Adrenal gland (tissue), 12 donors: ENCODE measurements around the gene EEF1AKMT3. TPM values are rescaled to one million over a fixed set of nuclear protein-coding genes. Genes with fewer than 3 reads are reported as not detected.

Experiments
- DNase-seq, 7 donors: peaks; one replicate each; pipeline ENCODE4 v3.0.0-alpha.2; 2019 to 2020
- H3K27ac ChIP-seq, 5 donors: fragments of 200-600 bp; sonication (generic) in 4 of 5; 1 replicate in 3 of 5; 2 replicates in 2 of 5; pipeline versions ENCODE4 v1.5.1 to v1.8.0; 2016 to 2020; ENCODE audit warnings: mild to moderate bottlenecking in 1 of 5
- H3K27me3 ChIP-seq: fragments of 200-600 bp; 2 replicates; pipeline ENCODE4 v1.8.0; 2021
- H3K36me3 ChIP-seq, 2 donors: fragments of 200-600 bp; replicated peaks in 1 of 2; 1 replicate in 1 of 2; 2 replicates in 1 of 2; pipeline versions ENCODE4 v1.5.1 to v1.8.0; 2018 to 2022
- H3K4me1 ChIP-seq, 2 donors: fragments of 200-600 bp; replicated peaks in 1 of 2; 1 replicate in 1 of 2; 2 replicates in 1 of 2; pipeline versions ENCODE4 v1.5.1 to v1.8.0; 2018 to 2021
- H3K4me3 ChIP-seq, 4 donors: fragments of 200-600 bp; sonication (generic) in 3 of 4; one replicate each; pipeline ENCODE4 v1.5.1; 2016 to 2018
- H3K9me3 ChIP-seq, 3 donors: fragments of 200-600 bp; sonication (generic) in 1 of 3; replicated peaks in 1 of 3; 1 replicate in 2 of 3; 2 replicates in 1 of 3; pipeline versions ENCODE4 v1.5.1 to v1.8.0; 2016 to 2021
- POLR2A ChIP-seq, 2 donors: fragments of 450-650 bp; IDR thresholded peaks; one replicate each; pipeline ENCODE4 v1.6.1; 2017; ENCODE audit warnings: antibody characterized with exemption in 2 of 2, mild to moderate bottlenecking in 2 of 2, moderate library complexity in 1 of 2
- WGBS, 4 donors: extraction: QIAGEN DNeasy Blood & Tissue Kit in 2 of 4; methylation state at CpG; one replicate each; pipeline versions ENCODE4 v1.1.5 to v1.1.7; 2013 to 2017; 5-methylcytosine and 5-hydroxymethylcytosine counted together
- intact Hi-C, 2 donors: fragments of 100-400 bp; cut with DNase I; formaldehyde crosslinking; loops; one replicate each; pipeline versions ENCODE4 v1.14.1 to v1.15.0; 2022 to 2023
- polyA plus RNA-seq, 3 donors: library from polyadenylated mRNA; stranded (reverse); fragments of 200-250 nt in 2 of 3; fragments of 350-450 nt in 1 of 3; fragmentation: Illumina TruSeq in 1 of 3; extraction: RNeasy Lipid Tissue Mini Kit (QIAGEN cat#74804) in 1 of 3; gene quantifications; one replicate each; pipeline ENCODE4 v1.2.3, GENCODE V29; 2013 to 2014
- total RNA-seq, 9 donors: library from RNA; depleted of rRNA in 4 of 9; stranded (reverse); fragments of >200 nt in 4 of 9; fragments of 120-200 nt in 1 of 9; fragmentation: NEBNext Ultra II Directional in 1 of 9; extraction: Animal tissue kit (Norgen Biotek cat#: 25700) in 1 of 9; gene quantifications; one replicate each; pipeline versions ENCODE4 v1.1.0 to v1.2.4, GENCODE V29; 2013 to 2023
- TF ChIP-seq, protein P1 (sequence below), 6 experiments: fragments of 450-650 bp in 4 of 6; fragments of 200-600 bp in 2 of 6; sonication (generic) in 1 of 6; IDR thresholded peaks; 1 replicate in 5 of 6; 2 replicates in 1 of 6; pipeline versions ENCODE4 v1.5.1 to v1.8.0; 2016 to 2021; ENCODE audit warnings: antibody characterized with exemption in 6 of 6, mild to moderate bottlenecking in 2 of 6, moderate library complexity in 1 of 6
- donor health status: healthy with polysubstance abuse.
- donor health status: Bipolar disorder and iron deficiency.
- donor health status: DM: yes; HTN: yes; CAD: no.
- donor health status: DM: no; HTN: no; CAD: no.
- donor health status: DM: no; HTN: no; CAD: no.
- donor health status: DM: yes; HTN: yes; CAD: no.

EEF1AKMT3 gene
- total and polyA plus RNA-seq, 12 donors: 2.4 to 35.9 (median 8.8) TPM

DNA sequence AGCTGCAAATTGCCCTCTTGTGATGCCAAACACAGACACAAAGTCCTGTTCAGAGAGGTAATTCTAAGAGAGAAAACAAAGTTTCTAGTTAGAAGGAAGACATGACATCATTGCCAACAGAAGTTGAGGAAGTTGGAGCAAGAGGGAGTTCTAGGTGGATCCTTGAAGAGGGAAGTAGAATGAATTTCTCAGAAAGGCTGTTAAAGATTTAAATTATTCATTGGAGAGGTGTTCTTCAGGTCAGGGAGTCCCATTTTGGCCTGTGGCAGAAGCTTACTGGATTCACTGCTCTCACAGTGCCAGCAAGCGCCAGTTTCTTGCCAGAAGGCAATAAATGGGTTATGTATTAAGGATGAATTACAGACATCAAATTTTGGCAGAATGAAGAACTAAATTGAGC lies 25.5 kb downstream of the EEF1AKMT3 start:
- WGBS, 4 donors: 95 to 100% (median 98%) methylated on average over 1 of the region's 1 CpG

DNA sequence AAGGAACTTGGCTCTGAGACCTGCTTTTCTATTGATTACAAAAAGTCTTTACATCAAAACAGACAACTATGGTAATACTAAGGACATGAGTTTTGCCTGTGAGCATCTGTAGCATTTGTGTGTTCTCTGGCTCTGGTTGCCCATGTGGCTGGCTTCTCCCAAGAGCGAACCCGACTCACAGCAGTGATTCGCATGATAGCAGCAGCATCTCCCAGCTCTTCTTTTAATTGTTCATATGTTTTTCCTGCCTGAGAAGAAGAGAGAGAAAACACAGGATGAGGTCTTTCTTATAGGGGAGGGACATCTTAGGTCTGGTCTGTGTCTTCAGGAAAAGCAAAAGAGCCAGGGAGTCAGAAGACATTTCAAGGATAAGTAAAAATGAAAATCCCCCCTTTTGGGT lies 28.6 kb downstream of the EEF1AKMT3 start:
- no peak for DNase-seq
- no peak overlapping the region for H3K4me3 ChIP-seq
- 88 to 97% (median 95%) methylated on average over 3 of the region's 3 CpGs for WGBS, 4 donors
- H3K27ac ChIP-seq: no peak overlapping the region
- H3K36me3 ChIP-seq: peaks cover 0 to 96% of the 10 kb centered on the region in 2 donors
- no peaks in the 10 kb centered on the region for H3K27me3 ChIP-seq
- intact Hi-C loops: no loop called here
- H3K4me1 ChIP-seq: no peaks in the 10 kb centered on the region
- H3K9me3 ChIP-seq: no peaks in the 10 kb centered on the region
- TF ChIP-seq POLR2A (IDR thresholded peaks at IDR 0.05): no peak
- TF ChIP-seq, protein P1, sequence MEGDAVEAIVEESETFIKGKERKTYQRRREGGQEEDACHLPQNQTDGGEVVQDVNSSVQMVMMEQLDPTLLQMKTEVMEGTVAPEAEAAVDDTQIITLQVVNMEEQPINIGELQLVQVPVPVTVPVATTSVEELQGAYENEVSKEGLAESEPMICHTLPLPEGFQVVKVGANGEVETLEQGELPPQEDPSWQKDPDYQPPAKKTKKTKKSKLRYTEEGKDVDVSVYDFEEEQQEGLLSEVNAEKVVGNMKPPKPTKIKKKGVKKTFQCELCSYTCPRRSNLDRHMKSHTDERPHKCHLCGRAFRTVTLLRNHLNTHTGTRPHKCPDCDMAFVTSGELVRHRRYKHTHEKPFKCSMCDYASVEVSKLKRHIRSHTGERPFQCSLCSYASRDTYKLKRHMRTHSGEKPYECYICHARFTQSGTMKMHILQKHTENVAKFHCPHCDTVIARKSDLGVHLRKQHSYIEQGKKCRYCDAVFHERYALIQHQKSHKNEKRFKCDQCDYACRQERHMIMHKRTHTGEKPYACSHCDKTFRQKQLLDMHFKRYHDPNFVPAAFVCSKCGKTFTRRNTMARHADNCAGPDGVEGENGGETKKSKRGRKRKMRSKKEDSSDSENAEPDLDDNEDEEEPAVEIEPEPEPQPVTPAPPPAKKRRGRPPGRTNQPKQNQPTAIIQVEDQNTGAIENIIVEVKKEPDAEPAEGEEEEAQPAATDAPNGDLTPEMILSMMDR (IDR thresholded peaks at IDR 0.05): no peak

More for the DNA sequence above, 25.5 kb downstream of the EEF1AKMT3 start:
- TF ChIP-seq POLR2A (IDR thresholded peaks at IDR 0.05): no peak
- TF ChIP-seq, protein P1 (IDR thresholded peaks at IDR 0.05): no peak
- H3K9me3 ChIP-seq: no peaks in the 10 kb centered on the region
- no peak overlapping the region for H3K4me3 ChIP-seq
- H3K36me3 ChIP-seq: peaks cover 0 to 82% of the 10 kb centered on the region in 2 donors
- peaks cover 9 to 25% of the 10 kb centered on the region in 2 donors for H3K4me1 ChIP-seq
- H3K27me3 ChIP-seq: no peaks in the 10 kb centered on the region
- peak overlapping the region in 2 of 5 donors; percentile 4 to 8 for H3K27ac ChIP-seq
- intact Hi-C loops: no loop called here
- DNase-seq: no peak

DNA sequence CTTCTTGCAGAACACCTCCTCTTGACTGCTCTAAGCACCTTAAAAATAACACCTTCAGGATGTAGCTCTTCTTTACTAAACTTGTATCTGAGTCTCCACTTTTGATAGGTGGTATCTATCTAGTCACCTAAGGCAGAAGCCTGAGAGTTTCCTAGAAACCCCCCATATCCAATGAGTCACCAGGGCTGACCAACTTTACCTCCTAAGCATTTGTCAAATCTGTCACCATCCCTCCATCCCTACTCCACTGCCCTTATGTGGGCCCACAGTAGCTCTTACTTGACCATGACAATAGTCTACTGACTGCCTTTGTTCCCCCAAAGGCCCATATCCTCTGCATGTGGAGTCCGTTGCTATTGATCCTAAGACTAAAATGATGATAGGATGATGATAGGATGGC lies 30.2 kb downstream of the EEF1AKMT3 start:
- H3K4me1 ChIP-seq: no peaks in the 10 kb centered on the region
- H3K36me3 ChIP-seq: peaks cover 0 to 94% of the 10 kb centered on the region in 2 donors
- H3K27me3 ChIP-seq: no peaks in the 10 kb centered on the region
- intact Hi-C loops: no loop called here
- no peak overlapping the region for H3K27ac ChIP-seq
- 88 to 100% (median 100%) methylated on average over 1 of the region's 1 CpG for WGBS, 4 donors
- H3K9me3 ChIP-seq: no peaks in the 10 kb centered on the region
- DNase-seq: no peak
- no peak overlapping the region for H3K4me3 ChIP-seq
- TF ChIP-seq, protein P1 (IDR thresholded peaks at IDR 0.05): no peak
- TF ChIP-seq POLR2A (IDR thresholded peaks at IDR 0.05): no peak

DNA sequence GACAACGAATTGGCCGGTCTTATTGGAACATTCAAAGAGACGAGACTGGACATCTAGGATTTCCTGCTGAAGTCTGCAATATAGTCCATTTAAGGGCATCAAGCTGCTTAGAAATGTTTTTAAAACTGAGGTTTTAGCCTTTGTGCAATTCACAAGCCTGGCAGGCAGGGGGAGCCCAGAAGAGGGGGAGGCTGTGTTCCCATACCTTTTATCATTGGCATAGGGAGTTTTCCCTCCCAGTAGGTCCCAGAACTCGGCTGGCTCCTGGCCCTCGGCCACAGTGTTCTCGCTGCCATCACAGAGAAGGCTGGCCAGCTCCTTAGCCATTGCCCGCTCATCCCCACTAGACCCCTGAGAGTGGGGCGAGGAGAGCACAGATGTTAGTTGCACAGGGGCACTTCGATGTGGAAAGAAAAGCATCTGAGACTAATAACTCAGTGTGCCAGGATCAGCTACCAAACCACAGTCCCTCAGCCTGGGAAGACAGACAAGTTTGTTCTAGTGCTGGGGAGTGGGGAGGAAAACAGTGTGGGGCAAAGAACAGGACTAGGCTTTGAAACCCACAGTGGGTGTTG lies 31.0 kb downstream of the EEF1AKMT3 start:
- intact Hi-C loops: no loop called here
- WGBS, 4 donors: 45 to 61% (median 55%) methylated on average over 6 to 9 of the region's 9 CpGs
- Histone ChIP-seq H3K27ac (no peak overlapping the region), H3K27me3 (no peaks in the 10 kb centered on the region), H3K36me3 (peaks cover 0 to 94% of the 10 kb centered on the region in 2 donors), H3K9me3 (no peaks in the 10 kb centered on the region), H3K4me3 (no peak overlapping the region), H3K4me1 (no peaks in the 10 kb centered on the region)
- TF ChIP-seq, protein P1 (IDR thresholded peaks at IDR 0.05): peak; percentile 54 to 80 (median 71)
- no peak for TF ChIP-seq POLR2A (IDR thresholded peaks at IDR 0.05)
- peak; percentile 27 to 75 (median 59) for DNase-seq
